Measurements from ENCODE around the gene MUC5B. TPM values are rescaled to one million over a fixed set of nuclear protein-coding genes. Genes with fewer than 3 reads are reported as not detected.
A peak's percentile ranks its signal among the peaks of the same experiment; 100 is the strongest.

The MUC5B gene
- total RNA-seq, 1 donor from 2014 or later, result not detected

DNA sequence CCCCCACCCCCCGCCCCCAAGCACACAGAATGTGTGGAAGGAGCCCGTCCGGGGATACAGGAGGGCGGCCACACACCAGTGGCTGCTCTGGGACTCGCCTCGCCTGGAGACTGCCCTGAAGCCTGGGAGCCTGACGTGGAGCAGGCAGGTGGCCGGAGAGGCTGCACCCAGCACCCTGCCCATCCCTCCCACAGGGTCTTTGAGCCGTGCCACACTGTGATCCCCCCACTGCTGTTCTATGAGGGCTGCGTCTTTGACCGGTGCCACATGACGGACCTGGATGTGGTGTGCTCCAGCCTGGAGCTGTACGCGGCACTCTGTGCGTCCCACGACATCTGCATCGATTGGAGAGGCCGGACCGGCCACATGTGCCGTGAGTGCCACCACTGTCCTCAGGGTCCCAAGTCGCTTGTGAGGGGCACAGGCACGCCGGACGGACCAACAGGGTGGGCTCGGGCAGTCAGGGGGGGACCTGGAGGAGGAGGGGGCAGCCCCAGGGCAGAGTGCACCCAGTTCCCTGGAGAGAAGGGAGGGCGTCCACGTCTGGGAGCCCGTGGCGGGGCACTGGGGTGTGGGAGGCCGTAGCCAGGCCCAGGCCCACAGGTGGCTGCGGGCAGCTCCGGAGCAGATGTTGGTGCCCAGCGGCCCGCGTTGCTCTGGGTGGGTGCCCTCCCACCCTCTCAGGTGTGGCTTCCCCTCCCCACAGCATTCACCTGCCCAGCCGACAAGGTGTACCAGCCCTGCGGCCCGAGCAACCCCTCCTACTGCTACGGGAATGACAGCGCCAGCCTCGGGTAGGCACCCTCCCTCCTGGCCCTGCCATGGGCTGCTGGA lies 27.0 kb upstream of the MUC5B start:
- peak; percentile 87 for DNase-seq (ENCODE audit: low spot score)
- no peaks in the 10 kb centered on the region for H3K4me1 Mint-ChIP-seq (ENCODE audit: low read depth)
- no peak overlapping the region for H3K27ac Mint-ChIP-seq (ENCODE audit: unreplicated experiment)
- H3K27me3 Mint-ChIP-seq (ENCODE audit: low read depth), result no peaks in the 10 kb centered on the region
- H3K4me3 Mint-ChIP-seq (ENCODE audit: unreplicated experiment), result no peak overlapping the region
- TF ChIP-seq CTCF (IDR thresholded peaks at IDR 0.05), result no peak
- no peaks in the 10 kb centered on the region for H3K36me3 Mint-ChIP-seq (ENCODE audit: low read depth)
- H3K9me3 Mint-ChIP-seq (ENCODE audit: low read depth), result no peaks in the 10 kb centered on the region

GRCh38 chr11:1196516-1197391 lies 26.1 kb upstream of the MUC5B start:
- Mint-ChIP-seq H3K27me3 (ENCODE audit: low read depth) (no peaks in the 10 kb centered on the region), H3K4me1 (ENCODE audit: low read depth) (no peaks in the 10 kb centered on the region), H3K4me3 (ENCODE audit: unreplicated experiment) (no peak overlapping the region), H3K9me3 (ENCODE audit: low read depth) (no peaks in the 10 kb centered on the region), H3K27ac (ENCODE audit: unreplicated experiment) (no peak overlapping the region), H3K36me3 (ENCODE audit: low read depth) (no peaks in the 10 kb centered on the region)
- TF ChIP-seq CTCF (IDR thresholded peaks at IDR 0.05), result no peak
- DNase-seq (ENCODE audit: low spot score), result peak; percentile 77

DNA sequence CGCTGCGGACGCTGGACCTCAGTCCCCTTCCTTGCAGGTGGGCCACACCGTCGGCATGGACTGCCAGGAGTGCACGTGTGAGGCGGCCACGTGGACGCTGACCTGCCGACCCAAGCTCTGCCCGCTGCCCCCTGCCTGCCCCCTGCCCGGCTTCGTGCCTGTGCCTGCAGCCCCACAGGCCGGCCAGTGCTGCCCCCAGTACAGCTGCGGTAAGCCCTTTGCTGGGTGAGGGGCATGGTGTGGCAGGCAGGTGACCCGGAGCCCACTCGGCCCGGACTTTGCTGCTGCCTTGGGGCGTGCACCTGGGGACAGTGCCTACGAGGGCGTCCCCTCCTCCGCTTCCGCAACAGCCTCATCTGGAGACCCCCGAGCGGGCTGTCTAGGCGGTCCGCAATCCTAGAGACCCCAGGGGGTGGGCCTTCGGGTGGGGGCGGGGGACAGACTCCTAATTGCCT lies 25.4 kb upstream of the MUC5B start:
- H3K36me3 Mint-ChIP-seq (ENCODE audit: low read depth), result no peaks in the 10 kb centered on the region
- no peak for TF ChIP-seq CTCF (IDR thresholded peaks at IDR 0.05)
- H3K9me3 Mint-ChIP-seq (ENCODE audit: low read depth), result no peaks in the 10 kb centered on the region
- no peaks in the 10 kb centered on the region for H3K27me3 Mint-ChIP-seq (ENCODE audit: low read depth)
- peak; percentile 85 for DNase-seq (ENCODE audit: low spot score)
- no peak overlapping the region for H3K4me3 Mint-ChIP-seq (ENCODE audit: unreplicated experiment)
- H3K4me1 Mint-ChIP-seq (ENCODE audit: low read depth), result no peaks in the 10 kb centered on the region
- no peak overlapping the region for H3K27ac Mint-ChIP-seq (ENCODE audit: unreplicated experiment)

- no peaks in the 10 kb centered on the region for H3K36me3 Mint-ChIP-seq (ENCODE audit: low read depth)
- no peak overlapping the region for H3K4me3 Mint-ChIP-seq (ENCODE audit: unreplicated experiment)
- H3K9me3 Mint-ChIP-seq (ENCODE audit: low read depth), result no peaks in the 10 kb centered on the region
- no peak for DNase-seq (ENCODE audit: low spot score)
- peak; percentile 22 for TF ChIP-seq CTCF (IDR thresholded peaks at IDR 0.05)
- no peaks in the 10 kb centered on the region for H3K4me1 Mint-ChIP-seq (ENCODE audit: low read depth)
- no peaks in the 10 kb centered on the region for H3K27me3 Mint-ChIP-seq (ENCODE audit: low read depth)
- H3K27ac Mint-ChIP-seq (ENCODE audit: unreplicated experiment), result no peak overlapping the region
These were observed 24.8 kb upstream of the MUC5B start for GRCh38 chr11:1197886-1198560.

Data from chondrocyte (in vitro differentiated cells).